Right lobe of liver (tissue), 6 donors: ENCODE measurements around the gene FOXL2. TPM values are rescaled to one million over a fixed set of nuclear protein-coding genes. Genes with fewer than 3 reads are reported as not detected.

Source experiments
- ATAC-seq, 4 donors: fragments of 200-7000 bp; cut with Tn5 transposase; one replicate each; pipeline ENCODE4 v1.9.1; 2020; ENCODE audit warnings: mild to moderate bottlenecking in 4 of 4, moderate library complexity in 4 of 4
- DNase-seq, 3 donors: peaks; one replicate each; pipeline ENCODE4 v3.0.0-alpha.2; 2020
- H3K27ac ChIP-seq, 3 donors: fragments of 200-600 bp; one replicate each; pipeline ENCODE4 v1.8.0; 2022
- H3K27me3 ChIP-seq, 2 donors: fragments of 200-600 bp; one replicate each; pipeline ENCODE4 v1.8.0; 2022
- H3K36me3 ChIP-seq, 4 donors: fragments of 200-600 bp; sonication (generic) in 1 of 4; one replicate each; pipeline versions ENCODE4 v1.5.1 to v1.8.0; 2017 to 2022; ENCODE audit warnings: control low read depth in 1 of 4
- H3K4me1 ChIP-seq, 4 donors: fragments of 200-600 bp; sonication (generic) in 1 of 4; one replicate each; pipeline versions ENCODE4 v1.5.1 to v1.8.0; 2017 to 2022; ENCODE audit warnings: control low read depth in 1 of 4
- H3K4me3 ChIP-seq, 3 donors: fragments of 200-600 bp; one replicate each; pipeline ENCODE4 v1.8.0; 2022
- H3K9me3 ChIP-seq, 4 donors: fragments of 200-600 bp; sonication (generic) in 1 of 4; one replicate each; pipeline versions ENCODE4 v1.5.1 to v1.8.0; 2017 to 2022; ENCODE audit warnings: control low read depth in 1 of 4
- POLR2A ChIP-seq: fragments of 450-650 bp; IDR thresholded peaks from one replicate; pipeline ENCODE4 v1.6.1; 2017; ENCODE audit warnings: antibody characterized with exemption, mild to moderate bottlenecking
- WGBS: methylation state at CpG from one replicate; pipeline ENCODE4 v1.1.6; 2018; ENCODE audit warnings: low coverage, low lambda C conversion rate; ENCODE audit not compliant: insufficient coverage; ENCODE audit errors: missing lambda C conversion rate; 5-methylcytosine and 5-hydroxymethylcytosine counted together
- intact Hi-C, 2 donors: fragments of 100-400 bp; cut with DNase I; formaldehyde crosslinking; loops; one replicate each; pipeline versions ENCODE4 v1.11.2 to v1.14.1; 2022
- total RNA-seq, 6 experiments: library from RNA; depleted of rRNA in 2 of 6; stranded (reverse); fragments of >200 nt in 2 of 6; fragmentation: NEBNext Ultra II Directional in 3 of 6; extraction: Animal tissue kit (Norgen Biotek cat#: 25700) in 3 of 6; gene quantifications; one replicate each; pipeline versions ENCODE4 v1.1.0 to v1.2.4, GENCODE V29; 2016 to 2023
- TF ChIP-seq, protein P1 (sequence below), 4 donors: fragments of 200-600 bp in 3 of 4; fragments of 450-650 bp in 1 of 4; IDR thresholded peaks; one replicate each; pipeline versions ENCODE4 v1.5.1 to v1.8.0; 2016 to 2022; ENCODE audit warnings: antibody characterized with exemption in 4 of 4, mild to moderate bottlenecking in 2 of 4
- donor health status: DM: no; HTN: yes; CAD: no.
- donor health status: DM: no; HTN: no; CAD: no.
- donor health status: DM: no; HTN: no; CAD: no.
- donor health status: DM: no; HTN: yes; CAD: no.
- donor health status: DM: no; HTN: yes; CAD: no.

The FOXL2 gene
- total RNA-seq, 6 experiments from 2014 or later = not detected

DNA sequence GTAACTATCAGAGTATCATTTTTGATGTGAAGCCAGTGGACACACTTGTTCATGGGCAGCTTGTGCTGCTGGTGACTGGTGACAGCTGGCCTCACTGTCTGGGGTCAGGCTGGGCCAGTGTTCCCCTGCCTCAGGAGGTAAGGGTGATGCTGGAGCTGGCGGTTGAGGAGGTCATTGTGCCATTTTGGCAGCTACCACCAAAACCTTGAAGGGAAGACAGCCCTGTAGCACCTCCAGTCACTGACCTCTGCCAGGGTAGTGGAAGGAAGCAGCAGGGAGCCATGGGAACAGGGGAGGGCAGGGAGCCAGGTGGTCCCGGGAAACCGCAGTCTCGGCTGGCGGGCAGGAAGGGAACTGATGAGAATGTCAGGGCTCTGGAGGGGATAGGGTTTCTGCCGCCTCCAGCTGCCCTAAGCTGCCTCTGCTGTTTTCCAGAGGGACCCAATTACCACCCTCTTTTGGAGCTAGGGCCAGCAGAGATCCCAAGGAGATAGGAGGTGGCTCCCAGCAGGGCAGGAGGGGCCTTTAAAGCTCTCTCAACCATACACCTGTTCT, 24.9 kb upstream of the FOXL2 start:
- H3K27me3 ChIP-seq = no peaks in the 10 kb centered on the region
- no peaks in the 10 kb centered on the region for H3K4me1 ChIP-seq
- DNase-seq = no peak
- H3K4me3 ChIP-seq = no peak overlapping the region
- TF ChIP-seq, protein P1, sequence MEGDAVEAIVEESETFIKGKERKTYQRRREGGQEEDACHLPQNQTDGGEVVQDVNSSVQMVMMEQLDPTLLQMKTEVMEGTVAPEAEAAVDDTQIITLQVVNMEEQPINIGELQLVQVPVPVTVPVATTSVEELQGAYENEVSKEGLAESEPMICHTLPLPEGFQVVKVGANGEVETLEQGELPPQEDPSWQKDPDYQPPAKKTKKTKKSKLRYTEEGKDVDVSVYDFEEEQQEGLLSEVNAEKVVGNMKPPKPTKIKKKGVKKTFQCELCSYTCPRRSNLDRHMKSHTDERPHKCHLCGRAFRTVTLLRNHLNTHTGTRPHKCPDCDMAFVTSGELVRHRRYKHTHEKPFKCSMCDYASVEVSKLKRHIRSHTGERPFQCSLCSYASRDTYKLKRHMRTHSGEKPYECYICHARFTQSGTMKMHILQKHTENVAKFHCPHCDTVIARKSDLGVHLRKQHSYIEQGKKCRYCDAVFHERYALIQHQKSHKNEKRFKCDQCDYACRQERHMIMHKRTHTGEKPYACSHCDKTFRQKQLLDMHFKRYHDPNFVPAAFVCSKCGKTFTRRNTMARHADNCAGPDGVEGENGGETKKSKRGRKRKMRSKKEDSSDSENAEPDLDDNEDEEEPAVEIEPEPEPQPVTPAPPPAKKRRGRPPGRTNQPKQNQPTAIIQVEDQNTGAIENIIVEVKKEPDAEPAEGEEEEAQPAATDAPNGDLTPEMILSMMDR (IDR thresholded peaks at IDR 0.05) = no peak
- no peak for TF ChIP-seq POLR2A
- no peak for ATAC-seq
- intact Hi-C loops = no loop called here
- no peaks in the 10 kb centered on the region for H3K9me3 ChIP-seq
- H3K27ac ChIP-seq = no peak overlapping the region
- H3K36me3 ChIP-seq = no peaks in the 10 kb centered on the region
- 29% methylated on average over 1 of the region's 6 CpGs for WGBS

DNA sequence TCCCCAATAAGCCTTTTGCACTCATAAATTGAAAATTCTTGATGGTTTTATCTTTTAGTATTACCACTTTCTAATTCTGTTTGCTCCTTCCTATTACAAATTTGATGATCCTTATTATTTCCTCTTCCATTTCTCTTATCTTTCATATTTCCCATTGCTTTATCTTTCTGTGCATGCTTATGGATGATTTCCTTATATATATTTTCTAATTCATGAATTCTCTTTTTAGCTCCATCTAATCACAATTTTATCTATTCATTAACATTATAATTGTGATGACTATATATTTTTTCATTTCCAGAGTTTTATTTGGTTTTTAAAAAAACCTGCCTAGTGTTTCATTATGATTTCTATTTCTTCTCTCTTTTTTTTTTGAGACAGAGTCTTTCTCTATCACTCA, 18.0 kb upstream of the FOXL2 start:
- no peak for TF ChIP-seq POLR2A
- TF ChIP-seq, protein P1 (IDR thresholded peaks at IDR 0.05) = no peak
- Histone ChIP-seq H3K27ac (no peak overlapping the region), H3K9me3 (no peaks in the 10 kb centered on the region), H3K27me3 (no peaks in the 10 kb centered on the region), H3K4me1 (no peaks in the 10 kb centered on the region), H3K36me3 (no peaks in the 10 kb centered on the region), H3K4me3 (no peak overlapping the region)
- ATAC-seq = no peak
- intact Hi-C loops = no loop called here
- no peak for DNase-seq

- ATAC-seq (no peak), DNase-seq (no peak)
- Histone ChIP-seq H3K9me3 (no peaks in the 10 kb centered on the region), H3K4me1 (no peaks in the 10 kb centered on the region), H3K27ac (no peak overlapping the region), H3K27me3 (no peaks in the 10 kb centered on the region), H3K36me3 (no peaks in the 10 kb centered on the region), H3K4me3 (no peak overlapping the region)
- 77% methylated on average over 2 of the region's 2 CpGs for WGBS
- intact Hi-C loops = no loop called here
- no peak for TF ChIP-seq POLR2A
Observed at GRCh38 chr3:138964264-138964663, 17.3 kb upstream of the FOXL2 start.

DNA sequence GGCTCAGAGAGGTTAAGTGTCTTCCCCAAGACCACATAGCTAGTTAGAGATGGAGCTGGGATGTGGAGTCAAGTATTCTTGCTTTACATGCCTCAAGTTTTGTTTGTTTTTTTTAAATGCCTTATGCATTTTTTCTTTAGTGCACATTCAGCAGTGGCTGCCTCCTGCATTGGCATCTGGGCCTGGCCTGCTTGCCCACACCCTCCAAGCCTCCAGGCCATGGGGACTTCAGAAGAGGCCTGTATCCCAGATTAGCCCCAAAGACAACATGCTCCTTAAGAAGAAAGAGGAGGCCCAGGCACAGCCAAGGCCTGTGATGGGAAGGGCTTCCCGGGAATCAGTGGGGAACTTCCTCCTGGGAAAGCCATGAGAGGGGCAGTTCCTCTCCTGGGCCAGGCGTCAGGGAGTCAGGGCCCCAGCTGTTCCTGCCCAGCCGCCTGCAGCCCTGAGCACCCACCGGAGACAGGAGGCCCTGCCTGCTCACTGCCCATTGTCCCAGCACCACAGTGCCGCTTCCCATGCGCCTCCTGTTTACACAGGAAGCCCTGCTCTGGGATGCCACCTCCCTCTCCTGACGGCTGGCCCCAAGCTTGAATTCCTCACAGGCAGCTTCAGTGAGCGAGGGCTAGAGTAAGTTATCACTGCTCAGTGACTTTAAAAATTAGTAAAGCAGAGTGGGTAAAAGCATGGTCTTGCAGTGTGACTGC, 16.1 kb upstream of the FOXL2 start:
- WGBS = 52% methylated on average over 2 of the region's 8 CpGs
- TF ChIP-seq, protein P1 (IDR thresholded peaks at IDR 0.05) = no peak
- TF ChIP-seq POLR2A = no peak
- intact Hi-C loops = no loop called here

DNA sequence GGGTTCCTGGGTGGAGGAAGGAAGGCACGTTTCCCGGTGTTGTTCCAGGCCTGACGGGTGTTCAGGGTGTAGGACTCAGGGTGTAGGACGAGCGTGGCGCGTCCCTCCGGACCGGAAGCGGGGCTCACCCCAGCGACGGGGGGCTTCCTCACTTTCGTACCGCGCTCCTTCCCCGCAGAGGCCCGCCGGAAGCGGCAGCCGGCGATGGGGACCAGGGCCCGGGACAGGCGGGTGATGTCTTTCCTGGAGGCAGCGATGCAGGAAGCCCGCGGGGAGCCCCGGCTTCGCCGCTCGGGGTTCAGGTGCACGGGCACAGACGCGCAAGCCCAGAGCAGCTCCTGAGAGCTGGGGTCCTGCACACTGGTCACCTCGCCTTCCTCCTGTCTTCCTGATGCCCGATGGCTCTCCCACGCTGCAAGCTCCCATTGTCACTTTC, 13.5 kb upstream of the FOXL2 start:
- Histone ChIP-seq H3K36me3 (no peaks in the 10 kb centered on the region), H3K27ac (no peak overlapping the region), H3K4me3 (no peak overlapping the region), H3K4me1 (no peaks in the 10 kb centered on the region), H3K9me3 (no peaks in the 10 kb centered on the region), H3K27me3 (no peaks in the 10 kb centered on the region)
- WGBS = 15% methylated on average over 5 of the region's 36 CpGs
- ATAC-seq (peak in 1 of 4 donors; percentile 25), DNase-seq (no peak)
- TF ChIP-seq, protein P1 (IDR thresholded peaks at IDR 0.05) = no peak
- no peak for TF ChIP-seq POLR2A
- intact Hi-C loops = no loop called here

More for the DNA sequence above, 16.1 kb upstream of the FOXL2 start:
- DNase-seq = no peak
- no peaks in the 10 kb centered on the region for H3K9me3 ChIP-seq
- H3K27ac ChIP-seq = no peak overlapping the region
- H3K27me3 ChIP-seq = no peaks in the 10 kb centered on the region
- no peak for ATAC-seq
- H3K4me3 ChIP-seq = no peak overlapping the region
- no peaks in the 10 kb centered on the region for H3K4me1 ChIP-seq
- no peaks in the 10 kb centered on the region for H3K36me3 ChIP-seq
